Measurements from ENCODE around the gene RAMP1. TPM values are rescaled to one million over a fixed set of nuclear protein-coding genes. Genes with fewer than 3 reads are reported as not detected.

The RAMP1 gene
- total and polyA plus RNA-seq, 4 donors = 3.1 to 129 (median 23.5) TPM

- peak; percentile 30 for DNase-seq (ENCODE audit: low spot score)
- Histone ChIP-seq H3K4me1 (ENCODE audit: control insufficient read depth in 4 of 4, insufficient read depth in 4 of 4, low read length in 3 of 4) (peaks cover 6 to 34% (median 23%) of the 10 kb centered on the region in 4 donors), H3K27me3 (ENCODE audit: control insufficient read depth in 4 of 4, insufficient read depth in 4 of 4, low read length in 3 of 4) (no peaks in the 10 kb centered on the region), H3K27ac (ENCODE audit: low read depth in 1 of 2, low read length in 2 of 2) (peak overlapping the region; percentile 15 to 42), H3K9ac (ENCODE audit: low read depth in 1 of 2, low read length in 2 of 2) (no peak overlapping the region), H3K9me3 (ENCODE audit: control insufficient read depth in 4 of 4, low read length in 3 of 4) (no peaks in the 10 kb centered on the region), H3K4me3 (ENCODE audit: low read depth in 1 of 3, low read length in 3 of 3) (no peak overlapping the region), H3K36me3 (ENCODE audit: control insufficient read depth in 4 of 4, insufficient read depth in 3 of 4, low read depth in 1 of 4, low read length in 3 of 4) (no peaks in the 10 kb centered on the region)
- TF ChIP-seq SP1 (IDR thresholded peaks at IDR 0.05) (no peak), TAF1 (conservative IDR thresholded peaks at IDR 0.05) (no peak), ATF3 (IDR thresholded peaks at IDR 0.05) (no peak), CTCF (IDR thresholded peaks at IDR 0.05; ENCODE audit: low read depth, low read length, missing input control) (no peak), MAX (IDR thresholded peaks at IDR 0.05) (no peak), RXRA (IDR thresholded peaks at IDR 0.05) (no peak), EGR1 (IDR thresholded peaks at IDR 0.05; ENCODE audit: low read depth in 2 of 2) (no peak), REST (IDR thresholded peaks at IDR 0.05) (no peak), HNF4A (conservative IDR thresholded peaks at IDR 0.05) (no peak), ZBTB33 (IDR thresholded peaks at IDR 0.05) (no peak), HNF4G (IDR thresholded peaks at IDR 0.05) (no peak), GABPA (IDR thresholded peaks at IDR 0.05 in 1 of 2, conservative IDR thresholded peaks at IDR 0.05 in 1 of 2) (no peak), JUND (IDR thresholded peaks at IDR 0.05) (no peak)
- WGBS = 94% methylated on average over 8 of the region's 8 CpGs
Measured at GRCh38 chr2:237862528-237862895, 3.1 kb downstream of the RAMP1 start.

- H3K4me1 ChIP-seq (ENCODE audit: control insufficient read depth in 4 of 4, insufficient read depth in 4 of 4, low read length in 3 of 4) = peaks cover 6 to 31% (median 23%) of the 10 kb centered on the region in 4 donors
- no peaks in the 10 kb centered on the region for H3K9me3 ChIP-seq (ENCODE audit: control insufficient read depth in 4 of 4, low read length in 3 of 4)
- WGBS = 85% methylated on average over 4 of the region's 4 CpGs
- DNase-seq (ENCODE audit: low spot score) = no peak
- no peak overlapping the region for H3K9ac ChIP-seq (ENCODE audit: low read depth in 1 of 2, low read length in 2 of 2)
- H3K4me3 ChIP-seq (ENCODE audit: low read depth in 1 of 3, low read length in 3 of 3) = no peak overlapping the region
- no peaks in the 10 kb centered on the region for H3K36me3 ChIP-seq (ENCODE audit: control insufficient read depth in 4 of 4, insufficient read depth in 3 of 4, low read depth in 1 of 4, low read length in 3 of 4)
- H3K27ac ChIP-seq (ENCODE audit: low read depth in 1 of 2, low read length in 2 of 2) = peak overlapping the region in 1 of 2 donors; percentile 42
- no peaks in the 10 kb centered on the region for H3K27me3 ChIP-seq (ENCODE audit: control insufficient read depth in 4 of 4, insufficient read depth in 4 of 4, low read length in 3 of 4)
- no peak for TF ChIP-seq FOXA1 (IDR thresholded peaks at IDR 0.05)
- TF ChIP-seq RXRA (IDR thresholded peaks at IDR 0.05) = no peak
- no peak for TF ChIP-seq GABPA (IDR thresholded peaks at IDR 0.05 in 1 of 2, conservative IDR thresholded peaks at IDR 0.05 in 1 of 2)
- TF ChIP-seq ATF3 (IDR thresholded peaks at IDR 0.05) = no peak
- no peak for TF ChIP-seq ZBTB33 (IDR thresholded peaks at IDR 0.05)
- TF ChIP-seq HNF4G (IDR thresholded peaks at IDR 0.05) = no peak
- TF ChIP-seq NR2F2 (IDR thresholded peaks at IDR 0.05) = no peak
- no peak for TF ChIP-seq YY1 (IDR thresholded peaks at IDR 0.05)
Measured at GRCh38 chr2:237863102-237863511, 3.7 kb downstream of the RAMP1 start.

All from liver (tissue), 9 donors.